HEK293T (cell line): ENCODE results near the gene PSMD9.

Experiments
- ARNT ChIP-seq: fragments of 450-650 bp; IDR thresholded peaks from 2 replicates; pipeline ENCODE4 v1.6.1; 2017; ENCODE audit warnings: mild to moderate bottlenecking
- BHLHE40 ChIP-seq: fragments of 450-650 bp; IDR thresholded peaks from 2 replicates; pipeline ENCODE4 v1.6.1; 2016; ENCODE audit warnings: mild to moderate bottlenecking, moderate library complexity, borderline replicate concordance
- FOXA1 ChIP-seq: fragments of 450-650 bp; IDR thresholded peaks from 2 replicates; pipeline ENCODE4 v1.6.1; 2016; ENCODE audit warnings: mild to moderate bottlenecking
- FOXK2 ChIP-seq: fragments of 450-650 bp; IDR thresholded peaks from 2 replicates; pipeline ENCODE4 v1.6.1; 2016; ENCODE audit warnings: mild to moderate bottlenecking
- FOXM1 ChIP-seq: fragments of 450-650 bp; IDR thresholded peaks from 2 replicates; pipeline ENCODE4 v1.6.1; 2017; ENCODE audit warnings: mild to moderate bottlenecking, borderline replicate concordance
- HDGF ChIP-seq: fragments of 450-650 bp; IDR thresholded peaks from 2 replicates; pipeline ENCODE4 v1.6.1; 2017; ENCODE audit warnings: antibody characterized with exemption, borderline replicate concordance
- LEF1 ChIP-seq: fragments of 450-650 bp; IDR thresholded peaks from 2 replicates; pipeline ENCODE4 v1.6.1; 2017; ENCODE audit warnings: mild to moderate bottlenecking, borderline replicate concordance
- NFRKB ChIP-seq: fragments of 450-650 bp; IDR thresholded peaks from 2 replicates; pipeline ENCODE4 v1.6.1; 2016; ENCODE audit warnings: mild to moderate bottlenecking, moderate library complexity
- SP1 ChIP-seq: fragments of 450-650 bp; IDR thresholded peaks from 2 replicates; pipeline ENCODE4 v1.6.1; 2017
- SUZ12 ChIP-seq: fragments of 450-650 bp; IDR thresholded peaks from 2 replicates; pipeline ENCODE4 v1.6.1; 2016; ENCODE audit warnings: mild to moderate bottlenecking
- TARDBP ChIP-seq: fragments of 450-650 bp; IDR thresholded peaks from 2 replicates; pipeline ENCODE4 v1.6.1; 2016
- ZNF384 ChIP-seq: fragments of 450-650 bp; IDR thresholded peaks from 2 replicates; pipeline ENCODE4 v1.6.1; 2016

DNA sequence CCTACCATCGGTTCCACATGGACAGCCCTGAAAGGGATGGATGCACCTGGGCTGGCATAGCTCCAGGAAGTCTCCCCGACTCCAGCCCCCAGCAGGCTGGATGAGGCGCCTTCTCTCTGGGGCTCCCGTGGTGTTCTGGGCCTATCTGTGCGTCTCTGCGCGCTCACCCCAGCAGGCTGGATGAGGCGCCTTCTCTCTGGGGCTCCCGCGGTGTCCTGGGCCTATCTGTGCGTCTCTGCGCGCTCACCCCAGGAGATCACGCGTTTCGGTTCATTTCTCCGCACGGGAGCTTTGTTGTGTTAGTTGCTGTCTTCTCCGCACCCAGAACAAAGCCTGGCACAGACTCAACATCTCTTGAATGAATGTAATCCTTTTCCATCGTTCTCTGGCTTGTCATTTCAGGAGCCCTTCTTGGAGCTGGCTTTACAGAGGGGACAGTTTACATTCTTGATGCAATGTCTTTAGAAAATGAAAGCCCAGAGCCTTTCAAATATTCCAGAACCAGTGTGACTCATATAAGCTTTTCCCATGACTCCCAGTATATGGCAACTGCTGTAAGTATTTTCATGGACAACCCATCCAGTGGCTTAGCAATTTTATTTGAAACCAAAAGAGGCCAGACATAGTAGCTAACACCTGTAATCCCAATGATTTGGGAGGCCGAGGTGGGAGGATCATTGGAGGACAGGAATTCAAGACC, 70.1 kb downstream of the PSMD9 start:
- TF ChIP-seq ARNT (no peak), TARDBP (no peak), FOXM1 (no peak), ZNF384 (no peak), FOXA1 (no peak), HDGF (no peak), FOXK2 (no peak), SP1 (no peak), SUZ12 (no peak), BHLHE40 (no peak), NFRKB (no peak), LEF1 (no peak)
